Ureter (tissue), 1 donor: ENCODE data around the gene RUNX1. TPM values are rescaled to one million over a fixed set of nuclear protein-coding genes. Genes with fewer than 3 reads are reported as not detected.
A peak's percentile ranks its signal among the peaks of the same experiment; 100 is the strongest.

Experiments
- DNase-seq: peaks from one replicate; pipeline ENCODE4 v3.0.0-alpha.2; 2020; ENCODE audit warnings: low spot score
- total RNA-seq: library from RNA; stranded (reverse); gene quantifications from one replicate; pipeline ENCODE4 v1.2.4, GENCODE V29; 2023
- donor health status: DM: yes; HTN: yes; CAD: no.

Gene RUNX1
- total RNA-seq, 1 donor from 2014 or later, result 84.0 TPM

- DNase-seq, result no peak
Measured at GRCh38 chr21:34899302-34899701, 149.8 kb downstream of the RUNX1 start.

GRCh38 chr21:34897828-34898227 is 151.3 kb downstream of the RUNX1 start:
- DNase-seq, result no peak

GRCh38 chr21:34894401-34894800 is 154.7 kb downstream of the RUNX1 start:
- DNase-seq, result no peak

GRCh38 chr21:34892209-34892608 is 156.9 kb downstream of the RUNX1 start:
- no peak for DNase-seq

- no peak for DNase-seq
Measured at GRCh38 chr21:34891613-34891943, 157.5 kb downstream of the RUNX1 start.

- DNase-seq, result no peak
Measured at GRCh38 chr21:34890724-34891612, 158.1 kb downstream of the RUNX1 start.

GRCh38 chr21:34890470-34890723 is 158.7 kb downstream of the RUNX1 start:
- no peak for DNase-seq

GRCh38 chr21:34889676-34890469 is 159.2 kb downstream of the RUNX1 start:
- DNase-seq, result peak; percentile 78

- DNase-seq, result peak; percentile 62
Measured at GRCh38 chr21:34889320-34889675, 159.8 kb downstream of the RUNX1 start.

- peak; percentile 94 for DNase-seq
Measured at GRCh38 chr21:34888569-34889319, 160.4 kb downstream of the RUNX1 start.

- DNase-seq, result peak; percentile 80
Measured at GRCh38 chr21:34887725-34888568, 161.2 kb downstream of the RUNX1 start.

- no peak for DNase-seq
Measured at GRCh38 chr21:34887105-34887442, 162.0 kb downstream of the RUNX1 start.

- DNase-seq, result no peak
Measured at GRCh38 chr21:34886240-34887104, 162.6 kb downstream of the RUNX1 start.

- DNase-seq, result no peak
Measured at GRCh38 chr21:34885626-34886239, 163.4 kb downstream of the RUNX1 start.

GRCh38 chr21:34885125-34885524 is 164.0 kb downstream of the RUNX1 start:
- DNase-seq, result no peak

GRCh38 chr21:34884346-34884929 is 164.7 kb downstream of the RUNX1 start:
- no peak for DNase-seq

GRCh38 chr21:34883491-34884271 is 165.4 kb downstream of the RUNX1 start:
- no peak for DNase-seq

- no peak for DNase-seq
Measured at GRCh38 chr21:34882719-34883131, 166.4 kb downstream of the RUNX1 start.

- no peak for DNase-seq
Measured at GRCh38 chr21:34881839-34882371, 167.2 kb downstream of the RUNX1 start.
